ENCODE measurements around the gene DYNC1LI1.

DNA sequence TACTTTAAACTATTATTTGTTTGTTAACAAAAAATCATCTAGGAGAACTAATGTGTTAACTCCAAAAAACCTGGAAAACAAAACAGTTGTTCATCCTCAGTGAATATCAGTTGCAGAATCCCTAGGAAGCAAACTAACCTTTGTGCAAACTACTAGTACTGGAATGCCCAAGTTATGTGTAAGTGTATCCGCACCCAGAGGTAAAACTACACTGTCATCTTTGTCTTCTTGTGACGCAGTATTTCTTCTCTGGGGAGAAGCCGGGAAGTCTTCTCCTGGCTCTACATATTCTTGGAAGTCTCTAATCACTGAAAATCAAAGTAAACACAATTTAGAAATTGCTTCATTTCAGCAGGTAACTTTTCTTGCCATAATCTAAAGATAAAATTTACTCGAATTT lies 29.8 kb downstream of the DYNC1LI1 start:
- TF ChIP-seq, protein P1, sequence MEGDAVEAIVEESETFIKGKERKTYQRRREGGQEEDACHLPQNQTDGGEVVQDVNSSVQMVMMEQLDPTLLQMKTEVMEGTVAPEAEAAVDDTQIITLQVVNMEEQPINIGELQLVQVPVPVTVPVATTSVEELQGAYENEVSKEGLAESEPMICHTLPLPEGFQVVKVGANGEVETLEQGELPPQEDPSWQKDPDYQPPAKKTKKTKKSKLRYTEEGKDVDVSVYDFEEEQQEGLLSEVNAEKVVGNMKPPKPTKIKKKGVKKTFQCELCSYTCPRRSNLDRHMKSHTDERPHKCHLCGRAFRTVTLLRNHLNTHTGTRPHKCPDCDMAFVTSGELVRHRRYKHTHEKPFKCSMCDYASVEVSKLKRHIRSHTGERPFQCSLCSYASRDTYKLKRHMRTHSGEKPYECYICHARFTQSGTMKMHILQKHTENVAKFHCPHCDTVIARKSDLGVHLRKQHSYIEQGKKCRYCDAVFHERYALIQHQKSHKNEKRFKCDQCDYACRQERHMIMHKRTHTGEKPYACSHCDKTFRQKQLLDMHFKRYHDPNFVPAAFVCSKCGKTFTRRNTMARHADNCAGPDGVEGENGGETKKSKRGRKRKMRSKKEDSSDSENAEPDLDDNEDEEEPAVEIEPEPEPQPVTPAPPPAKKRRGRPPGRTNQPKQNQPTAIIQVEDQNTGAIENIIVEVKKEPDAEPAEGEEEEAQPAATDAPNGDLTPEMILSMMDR (conservative IDR thresholded peaks at IDR 0.05; ENCODE audit: low read depth in 2 of 2) = no peak
- TF ChIP-seq POLR2AphosphoS5 (IDR thresholded peaks at IDR 0.05; ENCODE audit: low read depth) (no peak), EZH2 (IDR thresholded peaks at IDR 0.05; ENCODE audit: low read depth, unreplicated experiment) (no peak), CREB1 (CRISPR knock-in tag; IDR thresholded peaks at IDR 0.05; ENCODE audit: low read depth) (no peak), ZNF114 (CRISPR knock-in tag; IDR thresholded peaks at IDR 0.05) (no peak), JUNB (IDR thresholded peaks at IDR 0.05; ENCODE audit: unreplicated experiment) (no peak), STAT1 (IDR thresholded peaks at IDR 0.05; ENCODE audit: unreplicated experiment) (no peak), EZH2phosphoT487 (IDR thresholded peaks at IDR 0.05; ENCODE audit: unreplicated experiment) (no peak)
- TF ChIP-seq, protein P2, sequence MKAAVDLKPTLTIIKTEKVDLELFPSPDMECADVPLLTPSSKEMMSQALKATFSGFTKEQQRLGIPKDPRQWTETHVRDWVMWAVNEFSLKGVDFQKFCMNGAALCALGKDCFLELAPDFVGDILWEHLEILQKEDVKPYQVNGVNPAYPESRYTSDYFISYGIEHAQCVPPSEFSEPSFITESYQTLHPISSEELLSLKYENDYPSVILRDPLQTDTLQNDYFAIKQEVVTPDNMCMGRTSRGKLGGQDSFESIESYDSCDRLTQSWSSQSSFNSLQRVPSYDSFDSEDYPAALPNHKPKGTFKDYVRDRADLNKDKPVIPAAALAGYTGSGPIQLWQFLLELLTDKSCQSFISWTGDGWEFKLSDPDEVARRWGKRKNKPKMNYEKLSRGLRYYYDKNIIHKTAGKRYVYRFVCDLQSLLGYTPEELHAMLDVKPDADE (IDR thresholded peaks at IDR 0.05) = no peak
- TF ChIP-seq, protein P3, sequence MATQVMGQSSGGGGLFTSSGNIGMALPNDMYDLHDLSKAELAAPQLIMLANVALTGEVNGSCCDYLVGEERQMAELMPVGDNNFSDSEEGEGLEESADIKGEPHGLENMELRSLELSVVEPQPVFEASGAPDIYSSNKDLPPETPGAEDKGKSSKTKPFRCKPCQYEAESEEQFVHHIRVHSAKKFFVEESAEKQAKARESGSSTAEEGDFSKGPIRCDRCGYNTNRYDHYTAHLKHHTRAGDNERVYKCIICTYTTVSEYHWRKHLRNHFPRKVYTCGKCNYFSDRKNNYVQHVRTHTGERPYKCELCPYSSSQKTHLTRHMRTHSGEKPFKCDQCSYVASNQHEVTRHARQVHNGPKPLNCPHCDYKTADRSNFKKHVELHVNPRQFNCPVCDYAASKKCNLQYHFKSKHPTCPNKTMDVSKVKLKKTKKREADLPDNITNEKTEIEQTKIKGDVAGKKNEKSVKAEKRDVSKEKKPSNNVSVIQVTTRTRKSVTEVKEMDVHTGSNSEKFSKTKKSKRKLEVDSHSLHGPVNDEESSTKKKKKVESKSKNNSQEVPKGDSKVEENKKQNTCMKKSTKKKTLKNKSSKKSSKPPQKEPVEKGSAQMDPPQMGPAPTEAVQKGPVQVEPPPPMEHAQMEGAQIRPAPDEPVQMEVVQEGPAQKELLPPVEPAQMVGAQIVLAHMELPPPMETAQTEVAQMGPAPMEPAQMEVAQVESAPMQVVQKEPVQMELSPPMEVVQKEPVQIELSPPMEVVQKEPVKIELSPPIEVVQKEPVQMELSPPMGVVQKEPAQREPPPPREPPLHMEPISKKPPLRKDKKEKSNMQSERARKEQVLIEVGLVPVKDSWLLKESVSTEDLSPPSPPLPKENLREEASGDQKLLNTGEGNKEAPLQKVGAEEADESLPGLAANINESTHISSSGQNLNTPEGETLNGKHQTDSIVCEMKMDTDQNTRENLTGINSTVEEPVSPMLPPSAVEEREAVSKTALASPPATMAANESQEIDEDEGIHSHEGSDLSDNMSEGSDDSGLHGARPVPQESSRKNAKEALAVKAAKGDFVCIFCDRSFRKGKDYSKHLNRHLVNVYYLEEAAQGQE (IDR thresholded peaks at IDR 0.05; ENCODE audit: unreplicated experiment) = no peak

Data from GM23338 (cell line).